ENCODE measurements around the gene YPEL2. TPM values are rescaled to one million over a fixed set of nuclear protein-coding genes. Genes with fewer than 3 reads are reported as not detected.

Gene YPEL2
- total RNA-seq, 2 donors from 2014 or later, result 22.8 to 27.7 TPM

- peaks cover 26% of the 10 kb centered on the region for H3K4me1 ChIP-seq (ENCODE audit: control insufficient read depth, insufficient read depth, low read length)
- peaks cover 20% of the 10 kb centered on the region for H3K36me3 ChIP-seq (ENCODE audit: control insufficient read depth, insufficient read depth, low read length)
- no peaks in the 10 kb centered on the region for H3K9me3 Mint-ChIP-seq
- H3K27ac Mint-ChIP-seq, result no peak overlapping the region
- H3K4me1 Mint-ChIP-seq, result peaks cover 53% of the 10 kb centered on the region
- no peak for TF ChIP-seq CTCF (conservative IDR thresholded peaks at IDR 0.05)
- H3K9ac ChIP-seq (ENCODE audit: extremely low read depth, low read length, poor library complexity, severe bottlenecking), result no peak overlapping the region
- peaks cover 2% of the 10 kb centered on the region for H3K27me3 Mint-ChIP-seq (ENCODE audit: insufficient read depth)
- H3K27ac ChIP-seq (ENCODE audit: low read depth, low read length), result no peak overlapping the region
- no peaks in the 10 kb centered on the region for H3K9me3 ChIP-seq (ENCODE audit: control insufficient read depth, low read length)
- DNase-seq, result no peak
- H3K27me3 ChIP-seq (ENCODE audit: control insufficient read depth, insufficient read depth, low read length, poor library complexity, severe bottlenecking), result no peaks in the 10 kb centered on the region
- no peak overlapping the region for H3K4me3 Mint-ChIP-seq
- H3K36me3 Mint-ChIP-seq (ENCODE audit: low read depth), result no peaks in the 10 kb centered on the region
- 95 to 96% methylated on average over 4 to 6 of the region's 6 CpGs for WGBS, 2 experiments (ENCODE audit: insufficient coverage in 1 of 2, insufficient read length in 1 of 2)
- H3K4me3 ChIP-seq (ENCODE audit: low read length), result no peak overlapping the region
These were observed 15.5 kb downstream of the YPEL2 start for GRCh38 chr17:59346876-59347407.

- peaks cover 3% of the 10 kb centered on the region for H3K36me3 Mint-ChIP-seq (ENCODE audit: low read depth)
- H3K4me3 Mint-ChIP-seq, result no peak overlapping the region
- TF ChIP-seq CTCF (conservative IDR thresholded peaks at IDR 0.05), result no peak
- H3K9me3 Mint-ChIP-seq, result no peaks in the 10 kb centered on the region
- H3K9ac ChIP-seq (ENCODE audit: extremely low read depth, low read length, poor library complexity, severe bottlenecking), result no peak overlapping the region
- H3K27ac ChIP-seq (ENCODE audit: low read depth, low read length), result no peak overlapping the region
- no peaks in the 10 kb centered on the region for H3K9me3 ChIP-seq (ENCODE audit: control insufficient read depth, low read length)
- 82 to 83% methylated on average over 6 to 7 of the region's 7 CpGs for WGBS, 2 experiments (ENCODE audit: insufficient coverage in 1 of 2, insufficient read length in 1 of 2)
- peaks cover 26% of the 10 kb centered on the region for H3K4me1 ChIP-seq (ENCODE audit: control insufficient read depth, insufficient read depth, low read length)
- peaks cover 26% of the 10 kb centered on the region for H3K36me3 ChIP-seq (ENCODE audit: control insufficient read depth, insufficient read depth, low read length)
- peaks cover 2% of the 10 kb centered on the region for H3K27me3 Mint-ChIP-seq (ENCODE audit: insufficient read depth)
- H3K27ac Mint-ChIP-seq, result no peak overlapping the region
- H3K27me3 ChIP-seq (ENCODE audit: control insufficient read depth, insufficient read depth, low read length, poor library complexity, severe bottlenecking), result no peaks in the 10 kb centered on the region
- H3K4me1 Mint-ChIP-seq, result peaks cover 54% of the 10 kb centered on the region
- peak; percentile 75 for DNase-seq
- no peak overlapping the region for H3K4me3 ChIP-seq (ENCODE audit: low read length)
These were observed 16.5 kb downstream of the YPEL2 start for GRCh38 chr17:59347975-59348391.

- Histone ChIP-seq H3K27ac (ENCODE audit: low read depth, low read length) (peak overlapping the region; percentile 39), H3K4me3 (ENCODE audit: low read length) (no peak overlapping the region), H3K36me3 (ENCODE audit: control insufficient read depth, insufficient read depth, low read length) (peaks cover 38% of the 10 kb centered on the region), H3K9me3 (ENCODE audit: control insufficient read depth, low read length) (no peaks in the 10 kb centered on the region), H3K9ac (ENCODE audit: extremely low read depth, low read length, poor library complexity, severe bottlenecking) (no peak overlapping the region), H3K4me1 (ENCODE audit: control insufficient read depth, insufficient read depth, low read length) (peaks cover 29% of the 10 kb centered on the region), H3K27me3 (ENCODE audit: control insufficient read depth, insufficient read depth, low read length, poor library complexity, severe bottlenecking) (no peaks in the 10 kb centered on the region)
- TF ChIP-seq CTCF (conservative IDR thresholded peaks at IDR 0.05), result no peak
- WGBS, 2 experiments (ENCODE audit: insufficient coverage in 1 of 2, insufficient read length in 1 of 2), result 79 to 92% methylated on average over 7 to 8 of the region's 8 CpGs
- no peak for DNase-seq
- H3K4me1 Mint-ChIP-seq, result peaks cover 66% of the 10 kb centered on the region
- H3K27me3 Mint-ChIP-seq (ENCODE audit: insufficient read depth), result peaks cover 2% of the 10 kb centered on the region
- peaks cover 14% of the 10 kb centered on the region for H3K36me3 Mint-ChIP-seq (ENCODE audit: low read depth)
- H3K4me3 Mint-ChIP-seq, result no peak overlapping the region
- H3K27ac Mint-ChIP-seq, result no peak overlapping the region
- H3K9me3 Mint-ChIP-seq, result no peaks in the 10 kb centered on the region
These were observed 17.7 kb downstream of the YPEL2 start for GRCh38 chr17:59349178-59349577.
